Measurements from ENCODE around the gene TNFRSF12A.

TNFRSF12A gene

DNA sequence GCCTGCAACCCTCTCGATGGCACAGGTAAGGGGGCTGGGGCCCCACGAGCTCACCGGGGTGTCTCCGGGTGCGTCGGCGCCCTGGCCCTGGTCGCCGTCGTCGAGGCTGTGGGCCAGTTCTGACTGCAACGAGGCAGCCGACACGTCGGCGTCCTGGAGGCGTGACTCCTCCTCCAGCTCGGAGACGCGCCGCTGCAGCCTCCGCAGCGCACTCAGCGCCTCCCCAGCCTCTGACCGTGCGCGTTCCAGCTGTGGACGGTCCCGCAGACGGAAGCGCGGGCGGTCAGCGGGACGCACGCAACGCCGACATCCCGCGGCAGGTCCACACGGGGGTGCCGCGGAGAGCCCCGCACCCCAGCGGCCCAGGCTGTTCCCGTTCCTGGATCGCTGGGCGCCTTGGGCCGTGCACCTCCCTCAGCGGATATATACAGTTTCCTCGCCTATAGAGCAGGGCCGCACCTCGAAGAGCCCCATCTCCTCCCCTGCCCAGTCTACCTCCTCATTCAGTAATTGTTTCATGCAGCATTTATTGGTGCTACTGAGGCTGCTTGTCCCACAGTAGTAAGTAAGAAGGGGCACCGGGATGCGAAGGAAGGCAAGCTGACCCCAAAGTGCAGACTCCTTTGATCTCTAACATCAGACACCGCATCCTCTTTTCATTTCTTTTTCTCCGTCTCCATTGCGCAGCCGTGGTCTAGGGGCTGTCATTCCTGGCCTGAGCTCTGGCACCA is 9.5 kb downstream of the TNFRSF12A start:
- DNase-seq (ENCODE audit: extremely low spot score): no peak
- ChIA-PET POLR2A (interaction anchor here (1.4 to 2.8 kb wide), 3 partner anchors 9 to 22 kb away, joined by 3 to 55 read pairs (median 8); partner anchors contain the start of genes CLDN6, HCFC1R1, THOC6 and TNFRSF12A), CTCF (interaction anchor here (1.1 to 3.7 kb wide), 4 partner anchors 8 to 139 kb away, joined by 3 to 38 read pairs (median 8); partner anchors contain the start of genes CLDN6 and TNFRSF12A)
- no peak for TF ChIP-seq TARDBP (IDR thresholded peaks at IDR 0.05)
- no peak for TF ChIP-seq L3MBTL2 (conservative IDR thresholded peaks at IDR 0.05)
- no peak for TF ChIP-seq ARNT (IDR thresholded peaks at IDR 0.05)
- TF ChIP-seq ELF4 (IDR thresholded peaks at IDR 0.05): no peak
- TF ChIP-seq, protein P1, sequence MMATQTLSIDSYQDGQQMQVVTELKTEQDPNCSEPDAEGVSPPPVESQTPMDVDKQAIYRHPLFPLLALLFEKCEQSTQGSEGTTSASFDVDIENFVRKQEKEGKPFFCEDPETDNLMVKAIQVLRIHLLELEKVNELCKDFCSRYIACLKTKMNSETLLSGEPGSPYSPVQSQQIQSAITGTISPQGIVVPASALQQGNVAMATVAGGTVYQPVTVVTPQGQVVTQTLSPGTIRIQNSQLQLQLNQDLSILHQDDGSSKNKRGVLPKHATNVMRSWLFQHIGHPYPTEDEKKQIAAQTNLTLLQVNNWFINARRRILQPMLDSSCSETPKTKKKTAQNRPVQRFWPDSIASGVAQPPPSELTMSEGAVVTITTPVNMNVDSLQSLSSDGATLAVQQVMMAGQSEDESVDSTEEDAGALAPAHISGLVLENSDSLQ (IDR thresholded peaks at IDR 0.05): no peak
- TF ChIP-seq HDGF (IDR thresholded peaks at IDR 0.05; ENCODE audit: borderline replicate concordance): no peak

- ChIA-PET CTCF (interaction anchor here (0.5 to 3.7 kb wide), 14 partner anchors 9 to 138 kb away, joined by 3 to 38 read pairs (median 7); partner anchors contain the start of genes CLDN6, MMP25 and TNFRSF12A), POLR2A (interaction anchor here (0.8 to 2.8 kb wide), 6 partner anchors 10 to 50 kb away, joined by 3 to 55 read pairs (median 4); partner anchors contain the start of genes CLDN6, HCFC1R1, PKMYT1 and THOC6)
- DNase-seq (ENCODE audit: extremely low spot score): no peak
These were observed 10.3 kb downstream of the TNFRSF12A start for GRCh38 chr16:3030222-3031212.

GRCh38 chr16:3032624-3033023 is 12.5 kb downstream of the TNFRSF12A start:
- no peak for TF ChIP-seq LEF1 (IDR thresholded peaks at IDR 0.05; ENCODE audit: borderline replicate concordance)
- no peak for TF ChIP-seq ELF4 (IDR thresholded peaks at IDR 0.05)
- no peak for TF ChIP-seq ZNF384 (IDR thresholded peaks at IDR 0.05)
- ChIA-PET POLR2A (interaction anchor here (1.1 to 2.8 kb wide), 3 partner anchors 12 to 29 kb away, joined by 3 to 55 read pairs (median 12); partner anchors contain the start of genes CLDN6, HCFC1R1, THOC6 and TNFRSF12A), CTCF (interaction anchor here (0.8 to 3.7 kb wide), 6 partner anchors 11 to 28 kb away, joined by 4 to 38 read pairs (median 14); partner anchors contain the start of genes CLDN6, MMP25 and TNFRSF12A)
- DNase-seq (ENCODE audit: extremely low spot score): no peak

More at GRCh38 chr16:3030222-3031212, 10.3 kb downstream of the TNFRSF12A start:
- TF ChIP-seq FOXM1 (IDR thresholded peaks at IDR 0.05; ENCODE audit: borderline replicate concordance) (no peak), LEF1 (IDR thresholded peaks at IDR 0.05; ENCODE audit: borderline replicate concordance) (no peak), SUZ12 (IDR thresholded peaks at IDR 0.05) (no peak), ZNF384 (IDR thresholded peaks at IDR 0.05) (no peak), HDGF (IDR thresholded peaks at IDR 0.05; ENCODE audit: borderline replicate concordance) (no peak), SP1 (IDR thresholded peaks at IDR 0.05) (no peak), NFRKB (IDR thresholded peaks at IDR 0.05) (no peak), BHLHE40 (IDR thresholded peaks at IDR 0.05; ENCODE audit: borderline replicate concordance) (no peak), FOXK2 (IDR thresholded peaks at IDR 0.05) (no peak), ARNT (IDR thresholded peaks at IDR 0.05) (no peak), CTBP1 (IDR thresholded peaks at IDR 0.05; ENCODE audit: borderline replicate concordance) (no peak), ELF4 (IDR thresholded peaks at IDR 0.05) (no peak), FOXA1 (IDR thresholded peaks at IDR 0.05) (no peak), TARDBP (IDR thresholded peaks at IDR 0.05) (no peak), L3MBTL2 (conservative IDR thresholded peaks at IDR 0.05) (no peak)
- TF ChIP-seq, protein P1 (IDR thresholded peaks at IDR 0.05): no peak

- TF ChIP-seq BHLHE40 (IDR thresholded peaks at IDR 0.05; ENCODE audit: borderline replicate concordance): no peak
- CTCF ChIA-PET: interaction anchor here (1.2 kb wide), 1 partner anchor 8 kb away, joined by 3 read pairs; no protein-coding TSS in a partner anchor
- POLR2A ChIA-PET: interaction anchor here (1.2 to 1.4 kb wide), 3 partner anchors 12 to 19 kb away, joined by 3 to 5 read pairs (median 5); no protein-coding TSS in a partner anchor
- no peak for DNase-seq (ENCODE audit: extremely low spot score)
These were observed 15.3 kb downstream of the TNFRSF12A start for GRCh38 chr16:3035289-3035971.

- POLR2A ChIA-PET: interaction anchor here (1.2 kb wide), 1 partner anchor 19 kb away, joined by 3 read pairs; no protein-coding TSS in a partner anchor
- CTCF ChIA-PET: interaction anchor here (1.2 kb wide), 1 partner anchor 9 kb away, joined by 3 read pairs; no protein-coding TSS in a partner anchor
- TF ChIP-seq HDGF (IDR thresholded peaks at IDR 0.05; ENCODE audit: borderline replicate concordance) (no peak), SUZ12 (IDR thresholded peaks at IDR 0.05) (no peak), ZNF384 (IDR thresholded peaks at IDR 0.05) (no peak), ELF4 (IDR thresholded peaks at IDR 0.05) (no peak), FOXA1 (IDR thresholded peaks at IDR 0.05) (no peak), L3MBTL2 (conservative IDR thresholded peaks at IDR 0.05) (no peak), NFRKB (IDR thresholded peaks at IDR 0.05) (no peak), FOXK2 (IDR thresholded peaks at IDR 0.05) (no peak), BHLHE40 (IDR thresholded peaks at IDR 0.05; ENCODE audit: borderline replicate concordance) (no peak), SP1 (IDR thresholded peaks at IDR 0.05) (no peak), CTBP1 (IDR thresholded peaks at IDR 0.05; ENCODE audit: borderline replicate concordance) (no peak)
- no peak for DNase-seq (ENCODE audit: extremely low spot score)
These were observed 16.0 kb downstream of the TNFRSF12A start for GRCh38 chr16:3035972-3036725.

All from HEK293T (cell line).